Muscle layer of duodenum (tissue), 2 donors: Measurements from ENCODE around the gene SLC35A2.
"Not testable (repeated sequence)": the region's sequence is repeated elsewhere in the genome, so short reads cannot be mapped to it uniquely, and the experiment has no call there.

Source experiments
- H3K27ac ChIP-seq: one replicate; pipeline ENCODE4 v1.7.0; 2013; ENCODE audit warnings: mild to moderate bottlenecking, low read length
- H3K27me3 ChIP-seq: one replicate; pipeline ENCODE4 v1.7.0; 2013; ENCODE audit warnings: low read depth, mild to moderate bottlenecking, control low read depth, low read length
- H3K36me3 ChIP-seq, 2 donors: one replicate each; pipeline ENCODE4 v1.7.0; 2013; ENCODE audit warnings: low read length in 2 of 2, control low read depth in 1 of 2, mild to moderate bottlenecking in 1 of 2; ENCODE audit not compliant: insufficient read depth in 2 of 2, control insufficient read depth in 1 of 2
- H3K4me1 ChIP-seq, 2 donors: one replicate each; pipeline ENCODE4 v1.7.0; 2013; ENCODE audit warnings: low read length in 2 of 2, mild to moderate bottlenecking in 2 of 2, control low read depth in 1 of 2, moderate library complexity in 1 of 2; ENCODE audit not compliant: insufficient read depth in 2 of 2, control insufficient read depth in 1 of 2
- H3K4me3 ChIP-seq, 2 donors: one replicate each; pipeline ENCODE4 v1.7.0; 2013; ENCODE audit warnings: low read length in 2 of 2, low read depth in 1 of 2, mild to moderate bottlenecking in 1 of 2
- H3K9me3 ChIP-seq, 2 donors: one replicate each; pipeline ENCODE4 v1.7.0; 2013; ENCODE audit warnings: low read length in 2 of 2, control low read depth in 1 of 2, mild to moderate bottlenecking in 1 of 2; ENCODE audit not compliant: control insufficient read depth in 1 of 2
- donor health status: healthy.

The SLC35A2 gene

DNA sequence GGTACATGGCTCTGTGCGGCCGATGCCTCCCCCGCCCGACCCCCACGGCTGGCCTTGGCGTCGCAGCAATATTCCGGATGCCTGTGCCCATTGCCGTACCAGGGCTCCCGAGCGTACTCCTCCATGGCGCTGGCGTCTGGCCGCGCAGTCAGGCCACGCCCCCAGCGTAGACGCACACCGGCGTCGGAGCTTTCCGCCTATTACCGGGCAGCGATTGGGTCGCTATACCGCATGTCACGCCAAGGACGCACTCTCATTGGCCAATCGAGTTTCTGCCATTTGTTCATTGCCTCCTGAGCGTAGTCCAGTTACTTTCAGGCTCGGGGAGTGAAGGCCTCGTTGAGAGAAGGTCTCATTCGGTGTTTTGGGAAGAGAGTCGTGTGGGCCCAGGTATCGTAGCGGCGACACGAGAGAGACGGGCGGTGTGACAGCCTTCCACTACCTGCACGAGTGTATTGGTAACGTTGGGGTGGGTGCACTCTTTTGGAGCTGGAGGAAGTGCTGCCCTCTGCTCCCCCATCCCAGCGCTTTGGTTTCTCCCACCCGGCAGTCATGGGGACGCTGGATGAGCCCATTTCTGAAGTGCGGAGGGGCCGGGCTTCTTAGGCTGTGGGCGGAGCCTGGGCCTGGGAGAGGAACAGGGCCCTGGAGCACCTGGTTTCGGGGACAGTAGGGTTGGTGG is 13.7 kb downstream of the SLC35A2 start, which contains the start of the genes PQBP1 and TIMM17B:
Gene PQBP1 (plus strand): TSS at position 306 of the 682 bp plus-strand sequence. CDS start 580 bp downstream, outside the sequence.
Gene TIMM17B (minus strand): TSS at position 144 of the 682 bp plus-strand sequence. CDS start 19 bp downstream, at position 125.
- H3K9me3 ChIP-seq: no peaks in the 10 kb centered on the region
- peak within 1 kb of the TSS; percentile 70 to 80 for H3K4me3 ChIP-seq
- H3K36me3 ChIP-seq: peaks cover 0 to 30% of the 10 kb centered on the region in 2 donors
- no peaks in the 10 kb centered on the region for H3K27me3 ChIP-seq
- peak within 1 kb of the TSS; percentile 91 for H3K27ac ChIP-seq
- peaks cover 0 to 8% of the 10 kb centered on the region in 2 donors for H3K4me1 ChIP-seq

DNA sequence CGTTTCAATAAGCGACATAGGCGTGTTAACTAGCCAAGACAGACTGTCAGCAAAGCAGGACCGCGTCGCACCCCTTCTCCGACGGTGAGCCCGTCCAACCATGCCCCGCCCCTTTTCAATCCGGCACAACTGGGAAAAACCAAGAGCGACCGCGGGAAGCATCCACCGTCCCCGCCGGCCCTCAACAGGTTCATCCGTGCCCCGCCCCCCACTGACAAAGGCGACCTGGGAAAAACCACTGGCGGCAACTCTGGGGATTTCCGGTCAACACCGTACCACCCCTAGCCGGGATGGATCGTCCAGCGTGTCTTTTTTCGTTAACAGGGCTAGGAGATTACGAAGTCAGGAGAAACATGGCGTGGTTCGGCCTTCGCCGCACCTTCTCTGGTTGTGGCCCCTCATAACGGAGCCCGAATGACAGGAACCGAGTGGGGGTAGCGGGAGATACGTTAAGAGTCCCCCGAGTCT is 14.3 kb downstream of the SLC35A2 start:
- Histone ChIP-seq H3K27me3 (no peaks in the 10 kb centered on the region), H3K27ac (peak overlapping the region; percentile 91), H3K4me3 (peak overlapping the region; percentile 70 to 80), H3K9me3 (no peaks in the 10 kb centered on the region), H3K4me1 (peaks cover 0 to 8% of the 10 kb centered on the region in 2 donors), H3K36me3 (peaks cover 0 to 25% of the 10 kb centered on the region in 2 donors)

DNA sequence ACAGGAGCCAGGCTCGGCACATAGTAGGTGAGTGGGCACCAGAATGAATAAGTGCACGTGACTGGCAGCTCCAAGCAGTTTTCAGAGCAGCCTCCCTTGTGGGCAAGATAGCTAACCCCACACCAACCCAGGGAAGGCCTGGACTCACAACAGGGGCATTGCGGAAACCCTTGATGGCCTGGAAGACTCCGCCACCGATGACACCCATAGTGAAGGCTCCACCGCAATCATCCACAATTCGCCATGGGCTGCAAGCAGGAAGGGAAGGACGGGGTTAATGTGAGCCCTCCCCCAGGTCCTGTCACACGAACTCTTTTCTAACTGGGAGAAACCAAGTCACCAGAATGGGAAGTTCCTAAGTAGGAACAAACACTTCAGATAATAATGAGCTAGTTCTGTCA is 14.8 kb downstream of the SLC35A2 start:
- H3K27me3 ChIP-seq: no peaks in the 10 kb centered on the region
- peaks cover 0 to 19% of the 10 kb centered on the region in 2 donors for H3K36me3 ChIP-seq
- H3K27ac ChIP-seq: peak overlapping the region; percentile 91
- peaks cover 0 to 11% of the 10 kb centered on the region in 2 donors for H3K4me1 ChIP-seq
- H3K9me3 ChIP-seq: no peaks in the 10 kb centered on the region
- peak overlapping the region; percentile 70 to 80 for H3K4me3 ChIP-seq

DNA sequence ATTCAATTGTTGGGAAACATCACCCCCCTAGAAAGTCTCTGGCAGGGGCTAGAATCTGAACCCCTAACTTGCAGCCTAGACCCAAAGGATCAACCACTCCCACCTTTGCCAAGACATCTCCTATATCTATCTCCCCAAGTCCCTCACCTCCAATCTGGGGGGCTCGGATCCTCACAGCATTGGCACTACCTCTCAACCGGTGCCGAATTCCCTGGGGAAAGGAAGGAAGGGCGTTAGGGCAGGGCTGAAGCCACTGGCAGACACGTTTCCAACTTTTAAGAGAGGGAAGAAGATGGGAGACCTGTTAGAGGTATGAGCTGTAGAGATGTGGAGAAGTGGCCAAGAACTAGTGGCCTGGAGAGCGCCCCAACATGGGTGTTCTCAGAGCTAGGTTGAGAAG is 16.6 kb downstream of the SLC35A2 start:
- H3K27me3 ChIP-seq: no peaks in the 10 kb centered on the region
- no peaks in the 10 kb centered on the region for H3K9me3 ChIP-seq
- peaks cover 0 to 16% of the 10 kb centered on the region in 2 donors for H3K4me1 ChIP-seq
- H3K27ac ChIP-seq: no peak overlapping the region
- peaks cover 0 to 13% of the 10 kb centered on the region in 2 donors for H3K36me3 ChIP-seq
- no peak overlapping the region for H3K4me3 ChIP-seq

DNA sequence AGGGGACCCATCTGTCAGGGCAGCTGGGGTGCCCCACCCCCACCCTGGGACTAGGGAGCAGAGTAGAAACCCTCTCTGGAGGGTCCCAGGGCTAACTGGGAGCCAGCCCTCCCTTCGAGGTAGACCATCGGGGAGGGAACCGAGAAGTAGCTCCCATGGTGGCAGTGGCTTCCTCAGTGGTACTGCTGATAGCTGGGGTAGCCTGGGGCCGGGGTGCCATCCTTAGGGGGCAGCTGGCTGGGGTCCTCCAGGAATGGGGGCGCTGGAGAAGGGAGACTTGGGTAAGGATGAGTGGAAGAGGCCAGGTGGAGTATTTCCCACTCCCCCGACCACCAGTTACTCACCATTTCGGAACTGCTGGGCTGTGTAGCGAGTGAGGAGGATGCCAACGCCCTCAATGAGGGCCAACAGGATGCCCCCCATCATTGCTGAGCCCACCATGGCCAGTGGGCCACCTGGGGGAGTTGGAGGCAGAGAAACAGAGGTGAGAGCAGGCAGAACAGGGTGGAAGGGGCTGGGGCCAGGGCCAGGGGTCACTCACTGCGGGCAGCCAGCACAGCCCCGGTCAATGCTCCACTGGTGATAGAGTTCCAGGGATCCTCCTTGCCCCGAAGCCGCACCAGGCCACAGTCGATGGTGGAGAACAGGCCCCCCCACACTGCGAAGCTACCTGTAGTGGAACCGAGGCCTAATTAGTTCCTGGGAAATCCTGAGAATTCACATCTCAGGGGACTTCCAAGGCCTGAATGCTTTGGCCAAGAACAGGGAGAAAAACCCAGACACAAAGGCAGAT is 17.7 kb downstream of the SLC35A2 start:
- Histone ChIP-seq H3K4me3 (no peak overlapping the region), H3K4me1 (peaks cover 0 to 16% of the 10 kb centered on the region in 2 donors), H3K36me3 (peaks cover 0 to 13% of the 10 kb centered on the region in 2 donors), H3K27ac (no peak overlapping the region), H3K27me3 (no peaks in the 10 kb centered on the region), H3K9me3 (no peaks in the 10 kb centered on the region)

DNA sequence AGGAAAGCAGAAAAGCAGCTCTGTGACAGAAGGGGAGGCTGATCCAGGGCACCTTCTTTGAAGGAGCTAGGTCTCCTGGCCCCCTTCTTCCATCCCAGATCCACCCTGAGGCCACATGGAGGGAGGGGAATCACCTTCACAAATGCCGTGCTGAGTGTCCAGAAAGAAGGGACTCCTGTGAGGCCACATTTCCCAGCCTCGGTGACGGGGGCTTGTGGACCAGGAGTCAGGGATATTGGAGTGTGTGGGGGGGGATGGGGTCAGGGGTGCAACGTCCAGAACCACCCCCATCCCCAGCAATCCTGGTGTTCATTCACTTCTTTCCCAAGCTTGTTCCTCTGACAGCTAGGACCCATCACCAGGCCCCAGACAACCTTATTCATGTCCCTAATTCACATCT is 18.6 kb downstream of the SLC35A2 start:
- H3K36me3 ChIP-seq: peaks cover 0 to 13% of the 10 kb centered on the region in 2 donors
- peaks cover 0 to 16% of the 10 kb centered on the region in 2 donors for H3K4me1 ChIP-seq
- no peaks in the 10 kb centered on the region for H3K9me3 ChIP-seq
- no peaks in the 10 kb centered on the region for H3K27me3 ChIP-seq
- no peak overlapping the region for H3K27ac ChIP-seq
- H3K4me3 ChIP-seq: no peak overlapping the region

DNA sequence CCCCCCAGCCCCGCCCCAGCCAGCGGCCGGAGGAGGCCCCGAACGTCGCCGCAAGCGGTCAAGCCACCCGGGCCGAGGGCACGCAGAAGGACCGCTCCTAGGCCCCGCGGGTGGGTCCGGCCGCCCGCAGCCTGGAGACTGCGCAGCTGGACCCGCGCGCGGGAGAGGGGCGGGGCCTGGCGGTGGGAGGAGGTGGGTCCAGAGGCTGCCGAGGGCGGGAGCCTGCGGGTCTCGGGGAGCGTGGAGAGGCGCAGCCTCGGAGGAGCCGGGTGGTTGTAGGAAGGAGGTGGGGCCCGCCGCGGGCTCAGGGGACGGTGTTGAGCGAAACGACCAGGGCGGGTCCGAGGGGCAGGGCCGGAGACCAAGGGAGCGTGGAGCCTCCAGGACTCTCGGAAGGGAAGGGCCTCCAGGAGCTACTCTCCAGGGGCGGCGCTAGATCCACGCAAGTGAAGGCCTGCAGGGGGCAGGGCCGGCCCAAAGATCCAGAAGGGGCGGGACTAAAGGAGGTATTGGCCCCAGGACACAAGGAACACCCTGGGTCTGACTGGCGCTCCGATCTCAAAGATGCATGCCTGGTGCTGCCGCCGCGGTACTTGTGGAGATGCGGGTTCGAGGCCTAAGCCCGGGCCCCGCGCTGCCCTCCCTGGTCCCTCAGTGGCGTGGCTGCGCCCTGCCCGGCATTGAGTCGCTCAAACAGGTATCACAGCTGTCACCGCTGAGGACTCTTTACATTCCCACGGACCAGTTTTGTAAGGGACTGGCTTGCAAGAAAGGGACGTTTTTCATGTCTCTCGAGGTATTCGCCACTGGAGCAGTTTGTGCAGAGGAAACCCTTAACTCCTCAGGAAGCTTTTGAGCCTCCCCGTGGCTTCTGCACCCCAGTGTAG is 19.8 kb downstream of the SLC35A2 start:
- no peaks in the 10 kb centered on the region for H3K27me3 ChIP-seq
- no peaks in the 10 kb centered on the region for H3K9me3 ChIP-seq
- H3K36me3 ChIP-seq: peaks cover 0 to 13% of the 10 kb centered on the region in 2 donors
- peak overlapping the region; percentile 39 to 73 for H3K4me3 ChIP-seq
- H3K27ac ChIP-seq: no peak overlapping the region
- H3K4me1 ChIP-seq: peaks cover 0 to 14% of the 10 kb centered on the region in 2 donors

DNA sequence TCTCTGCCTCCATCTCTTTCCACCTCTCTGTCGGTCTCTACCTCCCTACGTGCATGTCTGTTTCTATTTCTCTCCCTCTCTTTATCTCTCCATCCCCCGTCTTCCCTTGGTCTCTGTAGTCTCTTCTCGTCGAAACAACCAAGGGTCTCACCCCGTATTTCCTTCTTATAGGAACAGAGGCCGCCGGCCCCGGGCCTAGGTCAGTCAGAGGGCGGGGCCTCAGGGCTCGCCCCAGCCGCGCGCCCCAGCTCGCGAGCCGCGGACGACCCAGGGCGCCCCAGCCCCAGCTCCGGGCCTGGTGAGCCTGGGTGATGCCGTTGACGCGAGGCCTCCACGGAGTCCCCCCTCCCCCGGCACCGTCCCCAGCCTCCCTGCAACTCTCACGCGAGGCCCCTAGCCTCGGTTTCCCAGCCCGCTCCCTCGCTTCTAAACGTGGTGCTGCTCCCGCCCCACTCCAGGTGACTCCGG is 20.5 kb downstream of the SLC35A2 start:
- H3K4me1 ChIP-seq: peaks cover 0 to 8% of the 10 kb centered on the region in 2 donors
- H3K27ac ChIP-seq: no peak overlapping the region
- no peaks in the 10 kb centered on the region for H3K9me3 ChIP-seq
- peaks cover 0 to 13% of the 10 kb centered on the region in 2 donors for H3K36me3 ChIP-seq
- H3K27me3 ChIP-seq: no peaks in the 10 kb centered on the region
- H3K4me3 ChIP-seq: peak overlapping the region; percentile 33 to 73

DNA sequence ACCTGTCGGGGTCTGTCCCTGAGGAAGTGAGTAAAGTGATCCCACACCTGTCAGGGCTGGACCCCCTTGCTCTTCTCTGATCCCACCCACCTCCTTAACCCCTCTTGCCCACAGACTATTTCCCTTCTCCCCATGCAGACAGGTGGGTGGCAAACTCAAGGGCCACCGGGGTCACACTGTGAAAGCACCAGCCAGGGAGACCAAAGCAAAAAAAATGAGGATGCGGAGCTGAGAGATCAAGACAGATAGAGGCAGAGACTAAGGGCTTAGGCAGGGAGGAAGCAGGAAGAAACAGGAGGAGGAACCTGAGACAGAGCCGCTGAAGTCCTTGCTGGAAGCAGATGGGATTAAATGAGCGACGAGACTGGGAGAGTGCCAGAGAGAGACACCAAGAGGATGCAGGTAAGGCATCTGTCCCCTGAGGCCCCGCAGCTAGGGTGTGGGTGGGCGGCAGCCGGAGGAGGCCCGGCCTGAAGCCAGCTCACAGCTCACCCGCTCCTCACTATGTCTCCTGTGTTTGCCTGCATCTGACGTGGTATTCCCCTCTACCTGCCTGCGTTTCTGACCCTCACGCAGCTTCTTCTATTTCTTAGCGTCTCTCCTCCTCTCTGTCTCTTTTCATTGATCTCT is 21.0 kb downstream of the SLC35A2 start:
- Histone ChIP-seq H3K4me1 (peaks cover 0 to 8% of the 10 kb centered on the region in 2 donors), H3K27me3 (no peaks in the 10 kb centered on the region), H3K9me3 (no peaks in the 10 kb centered on the region), H3K4me3 (peak overlapping the region; percentile 33 to 73), H3K27ac (no peak overlapping the region), H3K36me3 (peaks cover 0 to 13% of the 10 kb centered on the region in 2 donors)

DNA sequence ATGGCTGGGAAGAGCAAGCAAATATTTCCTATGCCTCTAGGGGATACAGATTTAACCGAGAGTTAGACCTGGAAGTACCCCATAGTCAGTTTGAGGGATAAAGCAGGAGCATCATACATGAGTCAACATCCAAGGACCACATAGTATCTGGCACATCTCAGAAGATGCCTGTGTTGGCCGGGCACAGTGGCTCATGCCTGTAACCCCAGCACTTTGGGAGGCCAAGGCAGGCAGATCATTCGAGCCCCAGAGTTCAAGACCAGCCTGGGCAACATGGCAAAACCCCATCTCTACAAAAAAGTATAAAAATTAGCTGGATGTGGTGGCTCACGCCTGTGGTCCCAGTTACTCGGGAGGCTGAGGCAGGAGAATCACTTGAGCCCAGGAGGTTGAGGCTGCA is 24.9 kb downstream of the SLC35A2 start:
- H3K27me3 ChIP-seq, H3K36me3 ChIP-seq, H3K4me3 ChIP-seq, H3K9me3 ChIP-seq, H3K4me1 ChIP-seq, H3K27ac ChIP-seq: not testable (repeated sequence)
